GM12865 (cell line): ENCODE measurements around the gene OR4D2.

Experiments
- DNase-seq: peaks from one replicate; pipeline ENCODE4 v3.0.0; 2010; ENCODE audit warnings: low read depth
- H3K4me3 ChIP-seq: 2 replicates; pipeline ENCODE4 v1.5.1; 2011; ENCODE audit warnings: mild to moderate bottlenecking, low read depth, low read length, control low read depth
- CTCF ChIP-seq: IDR thresholded peaks from 2 replicates; pipeline ENCODE4 v1.5.1; 2011; ENCODE audit warnings: low read length, control low read depth, low read depth, inconsistent platforms; ENCODE audit not compliant: insufficient read depth; ENCODE audit errors: missing control alignments

OR4D2 gene

GRCh38 chr17:58184986-58185761, 18.4 kb downstream of the OR4D2 start:
- no peak for TF ChIP-seq CTCF
- H3K4me3 ChIP-seq, result no peak overlapping the region
- DNase-seq, result no peak

GRCh38 chr17:58186591-58186990, 19.8 kb downstream of the OR4D2 start:
- no peak overlapping the region for H3K4me3 ChIP-seq
- no peak for DNase-seq
- no peak for TF ChIP-seq CTCF

DNA sequence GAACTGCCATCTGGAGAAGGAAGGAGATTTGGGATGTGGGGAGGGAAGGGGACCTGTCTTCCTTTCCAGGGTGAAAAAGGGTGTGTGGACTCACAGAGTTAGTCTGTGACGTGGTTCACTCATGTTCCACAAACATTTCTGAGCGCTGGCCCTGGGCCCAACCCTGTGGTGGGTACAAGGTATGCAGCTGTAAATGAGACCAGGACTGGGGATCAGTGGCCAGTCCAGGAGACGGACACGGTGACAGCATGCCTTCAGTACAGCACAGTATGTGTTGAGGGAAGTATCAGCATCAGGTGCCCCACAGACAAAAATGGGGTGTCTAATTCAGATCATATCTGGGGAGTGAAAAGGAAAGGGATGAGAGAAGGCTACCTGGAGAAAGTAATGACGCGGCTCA, 20.3 kb downstream of the OR4D2 start:
- no peak for DNase-seq
- TF ChIP-seq CTCF, result no peak
- no peak overlapping the region for H3K4me3 ChIP-seq

DNA sequence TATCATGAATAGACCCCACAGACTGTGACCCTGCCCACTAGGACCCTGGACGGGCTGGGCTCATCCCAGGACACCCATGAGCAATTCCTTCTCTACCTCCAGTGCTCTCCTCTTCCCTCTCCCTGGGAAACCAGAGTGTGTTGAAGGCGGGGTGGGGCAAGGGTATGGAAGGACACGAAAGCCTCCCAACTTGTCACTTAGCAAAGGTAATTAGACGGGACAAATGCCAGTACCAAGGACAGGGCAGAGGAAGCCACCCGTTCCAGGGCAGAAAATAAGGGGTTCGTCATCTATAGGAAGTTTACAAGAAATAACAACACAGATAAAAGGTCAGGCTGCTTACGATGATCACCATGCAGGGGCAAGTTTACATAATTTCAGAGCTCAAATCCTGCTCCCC, 20.9 kb downstream of the OR4D2 start:
- no peak for TF ChIP-seq CTCF
- DNase-seq, result no peak
- no peak overlapping the region for H3K4me3 ChIP-seq

GRCh38 chr17:58189436-58190146, 22.8 kb downstream of the OR4D2 start:
- DNase-seq, result no peak
- no peak overlapping the region for H3K4me3 ChIP-seq
- TF ChIP-seq CTCF, result no peak

DNA sequence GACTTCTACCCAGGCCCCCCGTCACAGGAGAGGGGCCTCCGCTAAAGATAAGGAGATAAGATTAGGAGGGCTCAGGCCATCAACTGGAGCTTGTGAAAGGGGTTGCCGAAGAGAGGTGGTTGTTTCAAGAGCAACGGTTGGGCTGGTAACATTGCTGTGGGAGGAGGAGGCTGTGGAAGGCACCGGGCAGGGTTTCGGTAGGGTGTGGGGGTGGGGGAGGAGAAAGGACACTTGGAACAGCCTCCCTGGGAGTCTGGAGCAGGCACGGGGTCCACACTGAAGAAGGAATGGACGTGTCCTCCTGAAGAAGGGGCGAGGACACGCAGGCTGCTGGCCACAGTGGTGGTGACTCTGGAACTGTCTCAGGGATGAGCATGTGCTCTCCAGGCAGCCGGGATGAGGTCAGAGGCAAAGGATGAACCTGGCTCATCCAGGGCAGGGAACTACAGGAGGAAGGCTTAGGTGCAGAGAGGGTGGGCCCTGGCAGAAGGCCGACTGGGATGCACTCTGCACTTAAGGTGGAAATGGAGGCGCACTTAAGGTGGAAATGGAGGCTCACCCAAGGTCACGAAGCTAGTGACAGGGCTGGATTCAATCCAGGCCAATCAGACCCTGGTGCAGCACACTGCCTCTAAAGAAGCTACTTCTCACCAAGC, 24.6 kb downstream of the OR4D2 start:
- no peak for DNase-seq
- no peak overlapping the region for H3K4me3 ChIP-seq
- no peak for TF ChIP-seq CTCF
